GM21825 (cell line): ENCODE results near the gene SMIM33.
"Not testable (repeated sequence)": the region's sequence is repeated elsewhere in the genome, so short reads cannot be mapped to it uniquely, and the experiment has no call there.

Experiments used
- ATAC-seq: cut with Tn5 transposase; IDR thresholded peaks from one replicate; pipeline ENCODE4 v1.9.1; 2021; ENCODE audit warnings: mild to moderate bottlenecking, moderate library complexity; ENCODE audit not compliant: unreplicated experiment

SMIM33 gene

DNA sequence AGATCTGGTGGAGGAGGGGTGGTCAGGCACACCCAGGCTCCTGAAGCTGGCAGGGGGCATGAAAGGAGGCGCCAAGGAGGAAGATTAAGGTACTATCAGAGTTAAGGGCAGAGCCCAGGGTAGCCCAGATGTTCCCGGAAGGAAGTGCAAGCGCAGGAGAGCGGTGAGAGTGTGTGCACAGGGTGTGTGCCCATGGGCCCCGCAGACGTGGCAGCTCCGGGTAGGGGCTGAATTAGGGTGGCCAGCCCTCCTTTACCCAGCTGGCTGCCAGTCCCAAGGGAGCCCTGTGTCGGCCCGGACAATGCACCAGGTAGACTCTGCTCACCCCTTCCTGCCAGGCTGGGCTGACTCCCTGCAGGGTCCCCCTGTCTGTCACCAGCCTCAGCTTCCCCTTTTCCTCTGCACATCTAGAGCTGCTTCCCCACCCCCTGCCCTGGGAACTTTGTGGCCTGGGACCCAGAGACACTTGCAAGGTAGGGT lies at the start of gene SMIM33:
SMIM33 (plus strand) TSS at position 184 of the 480 bp plus-strand sequence; CDS start at position 302, 118 bp downstream.
- ATAC-seq, result no peak

DNA sequence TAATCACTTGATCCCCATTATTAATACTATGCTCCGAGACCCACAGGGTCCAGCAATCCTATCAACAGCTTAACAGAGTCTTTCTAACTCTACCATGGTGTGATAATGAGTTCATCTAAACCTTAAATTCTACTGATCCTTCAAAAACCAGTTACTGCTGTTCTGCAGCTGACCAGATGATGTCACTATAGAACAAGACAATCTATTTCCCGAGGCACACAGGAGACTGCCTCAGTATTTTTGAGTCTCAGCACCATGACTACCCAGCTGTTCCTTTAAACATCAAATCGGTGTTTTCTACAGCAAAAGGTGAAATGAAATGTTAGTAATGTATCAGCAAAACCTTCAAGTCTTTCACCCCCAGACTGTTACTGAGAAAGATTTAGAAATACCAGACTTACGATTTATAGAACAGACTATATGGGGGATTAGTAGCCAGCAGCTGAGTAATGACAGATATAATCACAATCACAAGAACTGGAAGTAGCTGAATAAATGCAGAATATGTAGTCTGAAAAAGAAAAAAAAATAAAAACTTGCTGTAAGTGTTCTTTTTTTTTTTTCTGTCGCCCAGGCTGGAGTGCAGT lies 48.4 kb upstream of the SMIM33 start:
- ATAC-seq, result no peak

DNA sequence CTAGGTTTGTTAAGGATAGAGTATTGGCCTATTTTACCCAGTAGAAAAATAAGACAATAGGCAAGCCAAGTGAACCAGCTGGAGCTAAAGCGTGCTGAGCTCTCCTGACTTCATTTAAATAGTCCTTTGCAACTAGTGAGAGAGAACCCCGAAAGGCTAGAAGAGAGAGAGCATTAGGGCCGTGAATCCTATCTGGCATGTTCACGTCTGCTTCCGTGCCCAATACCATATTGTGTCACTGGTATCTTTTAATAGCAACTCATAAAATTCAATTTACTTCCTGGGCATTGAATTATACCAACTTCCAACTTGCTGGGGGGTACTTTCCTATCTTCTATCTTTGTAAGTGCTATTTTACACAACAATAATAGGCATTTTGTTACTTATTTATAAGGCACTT lies 45.3 kb upstream of the SMIM33 start:
- no peak for ATAC-seq

DNA sequence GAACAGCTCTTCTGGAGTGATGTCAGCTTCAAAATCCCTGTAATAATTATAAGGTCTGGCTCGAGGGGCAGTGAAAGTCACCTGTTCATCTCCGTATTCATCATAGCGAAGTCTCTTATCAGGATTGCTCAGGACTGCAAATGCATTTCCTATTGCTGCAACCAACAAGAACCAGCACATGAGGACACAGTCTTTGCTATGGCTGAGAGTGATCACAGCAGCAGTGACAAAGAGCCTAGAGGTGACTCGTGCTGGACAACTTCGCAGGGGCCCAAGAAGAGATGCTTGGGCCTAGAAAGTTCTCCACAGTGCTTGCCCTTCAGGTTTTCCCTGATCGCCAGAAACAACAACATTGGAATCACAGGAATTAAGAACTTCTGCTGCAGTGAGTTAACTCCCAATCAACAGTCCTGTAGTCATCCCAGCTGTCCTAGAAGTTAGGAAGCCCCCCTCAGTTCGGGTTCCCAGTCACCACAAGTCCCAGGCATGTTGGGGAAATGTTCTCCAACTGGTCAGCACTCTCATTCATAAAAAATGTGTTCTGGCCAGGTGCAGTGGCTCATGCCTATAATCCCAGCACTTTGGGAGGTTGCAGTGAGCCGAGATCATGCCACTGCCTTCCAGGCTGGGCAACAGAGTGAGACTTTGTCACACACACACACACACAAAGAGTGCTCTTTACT lies 44.5 kb upstream of the SMIM33 start:
- no peak for ATAC-seq

DNA sequence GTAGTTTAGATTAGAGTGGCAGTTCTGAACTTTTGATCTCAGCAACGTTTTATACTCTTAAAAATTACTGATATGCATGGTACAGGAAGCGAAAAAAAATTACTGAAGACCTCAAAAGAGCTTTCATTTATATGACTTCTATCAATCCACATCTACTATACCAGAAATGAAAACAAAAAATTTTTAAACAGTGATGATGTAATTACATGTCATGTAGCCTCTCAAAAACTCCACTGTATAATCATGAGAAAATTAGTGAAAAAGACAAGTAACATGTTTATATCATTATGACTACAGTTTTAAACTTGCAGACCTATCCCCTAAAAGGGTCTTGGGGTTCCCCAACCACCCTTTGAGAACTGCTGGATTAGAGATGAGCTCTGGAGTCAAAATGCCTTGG lies 40.8 kb upstream of the SMIM33 start:
- no peak for ATAC-seq

DNA sequence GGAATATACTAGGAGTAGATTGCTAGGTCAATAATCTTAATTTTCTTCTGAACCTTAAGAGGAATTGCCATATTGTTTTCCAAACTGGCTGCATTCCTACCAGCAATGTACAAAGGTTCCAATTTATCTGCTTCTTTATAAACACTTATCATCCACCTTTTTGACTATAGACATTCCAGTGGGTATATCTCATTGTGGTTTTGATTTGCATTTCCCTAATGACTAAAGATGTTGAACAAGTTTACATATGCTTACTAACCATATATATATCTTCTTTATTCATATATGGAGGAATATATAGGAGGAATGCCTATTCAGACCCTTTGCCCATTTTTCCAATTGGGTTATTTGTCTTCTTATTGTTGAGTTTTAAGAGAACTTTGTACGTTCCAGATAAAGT lies 39.1 kb upstream of the SMIM33 start:
- ATAC-seq, result no peak

DNA sequence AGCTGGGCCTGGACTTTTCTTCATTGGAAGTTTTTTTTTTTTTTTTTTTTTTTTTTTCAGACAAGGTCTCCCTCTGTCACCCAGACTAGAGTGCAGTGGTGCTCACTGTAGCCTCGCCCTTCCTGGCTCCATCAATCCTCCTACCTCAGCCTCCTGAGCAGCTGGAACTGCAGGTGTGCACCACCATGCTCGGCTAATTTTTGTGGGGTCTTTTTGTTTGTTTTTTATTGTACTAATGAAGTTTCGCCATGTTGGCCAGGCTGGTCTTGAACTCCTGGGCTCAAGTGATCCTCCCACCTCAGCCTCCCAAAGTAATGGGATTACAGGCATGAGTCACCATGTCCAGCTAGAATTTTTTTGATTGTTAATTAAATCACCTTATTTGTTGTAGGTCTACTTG lies 35.1 kb upstream of the SMIM33 start:
- ATAC-seq, result no peak

DNA sequence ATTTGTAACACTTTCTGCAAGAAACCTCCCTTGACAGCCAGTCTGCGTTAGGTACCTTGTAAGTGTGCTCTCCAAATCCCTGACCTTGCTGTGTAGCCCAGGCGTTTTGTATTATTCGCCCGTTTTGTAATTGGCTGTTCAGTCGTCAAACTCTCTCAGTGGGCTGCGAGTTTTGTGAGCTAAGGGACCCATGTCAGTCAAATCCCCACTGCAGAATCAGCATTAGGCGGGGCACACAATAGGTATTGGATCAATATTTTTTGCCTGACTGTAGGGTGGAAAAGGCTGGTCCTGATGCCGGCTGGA lies 32.1 kb upstream of the SMIM33 start:
- ATAC-seq, result no peak

DNA sequence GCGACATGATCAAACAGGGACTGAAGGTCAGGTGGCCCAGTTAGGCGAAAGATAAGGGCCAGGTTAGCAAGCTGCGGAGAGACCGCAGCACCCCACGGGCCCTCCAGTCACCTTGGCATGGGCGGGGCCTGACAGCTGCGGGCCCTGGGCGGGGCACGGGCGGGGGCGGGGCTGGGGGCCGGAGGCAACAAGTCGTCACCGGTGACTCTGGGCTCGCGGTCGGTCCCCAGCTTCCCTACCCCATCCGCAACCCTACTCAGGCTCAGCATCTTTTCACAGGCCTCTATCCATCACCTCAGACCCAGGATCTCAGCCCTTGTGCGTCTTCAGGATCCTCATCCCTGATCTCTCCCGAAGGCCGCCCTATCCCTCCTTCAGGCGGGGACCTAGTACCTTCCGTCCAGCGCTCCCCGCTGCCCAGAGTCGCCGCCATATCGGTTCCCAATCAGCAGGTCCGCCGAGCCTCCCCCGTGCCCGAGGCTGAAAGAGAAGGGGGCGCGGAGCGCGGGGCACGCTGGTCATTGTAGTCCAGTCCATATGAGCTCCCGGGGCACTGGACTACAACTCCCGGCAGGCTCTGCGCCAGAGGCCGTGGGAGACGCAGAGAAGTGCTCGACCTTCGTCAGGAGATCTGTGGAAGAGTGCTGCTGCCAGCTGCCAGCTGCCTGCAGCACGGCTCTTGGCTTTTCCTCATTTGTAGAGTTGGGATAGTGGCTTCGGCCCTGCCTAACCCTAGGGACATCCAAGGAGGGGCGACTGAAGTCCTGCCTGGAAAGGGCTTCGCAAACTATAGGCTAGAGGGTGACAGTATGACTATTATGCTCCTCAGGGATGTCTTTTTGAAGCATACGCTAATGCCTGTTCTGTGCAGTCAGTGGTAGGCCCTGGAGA lies 31.5 kb upstream of the SMIM33 start, which contains the start of gene DNAJC18:
DNAJC18 (minus strand) TSS at position 513 of the 891 bp plus-strand sequence; CDS start at position 433, 80 bp downstream.
- ATAC-seq, result peak; percentile 88

DNA sequence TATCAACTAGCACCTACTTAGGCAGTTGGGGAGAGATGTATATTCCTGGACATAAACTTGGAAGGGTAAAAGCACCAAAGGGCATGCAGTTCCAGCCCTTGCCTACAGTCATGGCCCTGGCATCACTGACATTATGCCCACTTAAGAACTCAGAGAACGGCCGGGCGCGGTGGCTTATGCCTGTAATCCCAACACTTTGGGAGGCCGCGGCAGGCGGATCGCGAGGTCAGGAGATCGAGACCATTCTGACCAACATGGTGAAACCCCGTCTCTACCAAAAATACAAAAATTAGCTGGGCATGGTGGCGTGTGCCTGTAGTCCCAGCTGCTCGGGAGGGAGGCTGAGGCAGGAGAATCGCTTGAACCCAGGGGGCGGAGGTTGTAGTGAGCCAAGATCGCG lies 30.4 kb upstream of the SMIM33 start:
- ATAC-seq, result not testable (repeated sequence)

DNA sequence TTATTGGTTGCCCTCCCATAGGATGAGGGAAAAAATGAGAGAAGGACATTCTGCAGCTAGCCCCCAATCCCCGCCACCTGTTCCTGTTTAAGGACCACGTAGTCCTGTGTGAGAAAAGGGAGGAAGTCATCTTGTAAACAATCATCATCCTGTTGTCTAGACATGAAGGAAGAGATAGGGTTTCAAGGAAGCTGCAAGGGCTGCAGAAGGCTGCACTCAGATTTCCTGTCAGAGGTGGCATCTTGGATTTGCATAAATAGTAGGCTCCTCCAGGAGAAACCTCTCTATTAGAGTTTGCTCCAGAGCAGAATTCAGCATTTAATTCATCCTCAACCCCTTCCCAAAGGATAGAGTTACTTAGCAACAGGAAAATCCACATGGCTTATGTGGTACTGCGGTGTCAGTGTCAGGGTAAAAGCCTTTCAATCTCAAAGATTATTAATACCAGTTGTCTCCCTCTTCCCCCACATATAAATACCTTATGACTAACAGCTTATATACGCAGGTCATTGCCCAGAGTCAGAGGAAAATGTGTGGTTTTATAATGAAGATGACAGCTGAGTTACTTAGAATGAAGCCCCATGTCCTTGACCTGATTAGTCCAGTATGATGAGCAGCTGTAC lies 26.9 kb upstream of the SMIM33 start:
- ATAC-seq, result no peak

DNA sequence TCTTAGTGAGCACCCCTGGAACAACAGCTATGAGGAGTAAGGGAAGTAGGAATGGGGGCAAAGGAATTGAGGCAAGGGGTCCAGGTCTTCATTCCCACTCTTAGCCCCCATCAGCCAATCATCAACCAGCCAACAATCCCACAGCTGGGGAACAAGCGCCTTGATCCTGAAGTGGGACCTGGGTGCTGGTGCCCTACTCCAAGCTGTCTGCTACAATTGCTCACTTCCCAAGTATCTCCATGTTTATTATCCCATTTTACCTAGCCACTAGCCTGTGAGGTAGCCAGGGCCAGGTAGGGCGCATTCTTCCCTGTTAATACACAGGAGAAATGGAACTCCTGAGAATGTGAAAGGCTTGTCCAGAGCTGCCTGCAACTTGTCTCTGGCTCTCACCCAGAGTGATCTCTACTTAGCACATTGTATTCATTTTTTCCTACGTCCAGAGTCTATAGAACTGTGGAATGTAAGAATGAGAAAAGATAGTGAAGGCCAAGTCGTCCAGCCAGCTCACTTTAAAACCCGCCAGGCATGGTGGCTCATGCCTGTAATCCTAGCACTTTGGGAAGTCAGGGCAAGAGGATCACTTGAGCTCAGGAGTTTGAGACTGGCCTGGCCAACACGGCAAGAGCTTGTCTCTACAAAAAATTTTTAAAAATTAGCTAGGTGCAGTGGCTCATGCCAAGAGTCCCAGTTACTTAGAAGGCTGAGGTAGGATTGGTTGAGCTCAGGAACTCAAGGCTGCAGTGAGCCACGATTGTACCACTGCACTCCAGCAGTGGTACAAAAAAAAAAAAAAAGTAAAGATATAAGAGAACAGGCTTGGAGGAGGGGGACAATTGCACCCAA lies 25.3 kb upstream of the SMIM33 start:
- ATAC-seq, result no peak

DNA sequence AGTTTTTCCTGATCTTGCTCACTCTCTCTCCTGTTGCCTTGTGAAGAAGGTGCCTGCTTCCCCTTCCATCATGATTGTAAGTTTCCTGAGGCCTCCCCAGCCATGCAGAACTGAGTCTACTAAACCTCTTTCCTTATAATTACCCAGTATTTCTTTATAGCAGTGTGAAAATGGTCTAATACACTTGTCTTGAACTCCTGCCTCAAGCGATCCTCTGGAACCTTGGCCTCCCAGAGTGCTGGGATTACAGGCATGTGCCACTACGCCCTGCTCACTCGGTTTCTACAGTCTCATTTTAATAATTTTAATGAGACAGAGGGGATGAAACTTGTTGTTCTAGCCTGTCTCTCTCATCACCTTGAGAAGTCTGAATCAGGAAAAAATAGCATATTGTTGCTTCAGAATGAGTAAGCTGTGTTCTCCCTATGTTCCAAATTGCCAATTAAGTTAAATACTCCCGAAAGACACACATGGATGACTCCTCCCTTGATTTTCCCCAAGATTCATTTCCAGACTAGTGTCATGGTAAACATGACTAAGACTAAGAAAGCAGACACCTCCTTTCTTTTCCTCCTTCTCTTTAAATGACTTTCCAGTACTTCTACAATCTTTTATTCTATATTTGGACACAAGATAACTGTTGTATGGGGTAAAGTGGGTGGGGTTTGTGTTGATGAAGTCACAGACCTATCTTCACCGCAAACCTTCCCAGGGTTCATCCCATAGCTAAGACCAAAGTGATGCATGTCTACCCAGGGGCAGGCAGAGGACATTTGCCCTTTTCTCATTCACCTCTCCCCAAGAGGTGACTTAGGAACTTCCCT lies 23.6 kb upstream of the SMIM33 start:
- peak; percentile 66 for ATAC-seq

DNA sequence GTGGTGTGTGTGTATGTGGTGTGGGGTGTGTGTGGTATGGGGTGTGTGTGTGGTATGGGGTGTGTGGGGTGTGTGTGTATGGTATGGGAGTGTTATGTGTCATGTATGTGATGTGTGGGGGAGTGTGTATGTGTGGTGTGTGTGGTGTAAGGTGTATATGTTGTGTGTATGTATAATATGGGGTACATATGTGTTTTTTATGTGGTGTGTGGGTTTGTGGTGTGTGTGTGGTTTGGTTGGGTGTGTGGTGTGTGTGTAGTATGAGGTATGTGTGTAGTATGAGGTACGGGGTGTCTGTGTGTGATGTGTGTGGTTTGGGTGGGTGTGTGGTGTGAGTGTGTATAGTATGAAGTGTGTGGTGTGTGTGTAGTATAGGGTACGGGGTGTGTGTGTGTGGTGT lies 19.6 kb upstream of the SMIM33 start:
- no peak for ATAC-seq

DNA sequence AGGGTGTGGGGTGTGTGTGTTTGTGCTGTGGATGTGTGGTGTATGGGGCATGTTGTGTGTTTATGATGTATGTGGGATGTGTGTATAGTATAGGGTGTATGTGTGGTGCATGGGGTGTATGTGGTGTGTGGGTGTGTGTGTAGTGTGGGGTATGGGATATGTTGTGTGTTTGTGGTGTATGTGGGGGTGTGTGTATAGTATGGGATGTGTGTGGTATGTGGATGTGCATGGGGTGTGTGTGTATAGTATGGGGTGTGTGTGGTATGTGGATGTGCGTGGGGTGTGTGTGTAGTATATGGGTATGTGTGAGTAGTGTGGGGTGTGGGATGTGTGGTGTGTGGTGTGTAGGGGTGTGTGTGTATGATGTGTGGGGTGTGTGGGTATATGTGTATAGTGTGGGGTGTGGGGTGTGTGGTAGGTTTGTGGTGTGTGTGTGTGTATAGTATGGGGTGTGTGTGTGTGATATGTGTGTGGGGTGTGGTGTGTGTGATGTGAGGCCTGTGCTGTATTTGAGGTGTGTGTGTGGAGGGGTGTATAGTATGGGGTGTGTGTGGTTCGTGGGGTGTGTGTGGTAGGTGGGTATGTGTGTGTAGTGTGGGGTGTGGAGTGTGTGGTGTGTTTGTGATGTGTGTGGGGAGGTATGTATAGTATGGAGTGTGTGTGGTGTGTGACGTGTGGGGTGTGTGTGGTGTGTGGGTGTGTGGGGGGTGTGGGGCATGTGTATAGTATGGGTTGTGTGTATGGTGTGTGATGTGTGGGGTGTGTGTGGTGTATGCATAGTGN lies 18.7 kb upstream of the SMIM33 start:
- no peak for ATAC-seq

DNA sequence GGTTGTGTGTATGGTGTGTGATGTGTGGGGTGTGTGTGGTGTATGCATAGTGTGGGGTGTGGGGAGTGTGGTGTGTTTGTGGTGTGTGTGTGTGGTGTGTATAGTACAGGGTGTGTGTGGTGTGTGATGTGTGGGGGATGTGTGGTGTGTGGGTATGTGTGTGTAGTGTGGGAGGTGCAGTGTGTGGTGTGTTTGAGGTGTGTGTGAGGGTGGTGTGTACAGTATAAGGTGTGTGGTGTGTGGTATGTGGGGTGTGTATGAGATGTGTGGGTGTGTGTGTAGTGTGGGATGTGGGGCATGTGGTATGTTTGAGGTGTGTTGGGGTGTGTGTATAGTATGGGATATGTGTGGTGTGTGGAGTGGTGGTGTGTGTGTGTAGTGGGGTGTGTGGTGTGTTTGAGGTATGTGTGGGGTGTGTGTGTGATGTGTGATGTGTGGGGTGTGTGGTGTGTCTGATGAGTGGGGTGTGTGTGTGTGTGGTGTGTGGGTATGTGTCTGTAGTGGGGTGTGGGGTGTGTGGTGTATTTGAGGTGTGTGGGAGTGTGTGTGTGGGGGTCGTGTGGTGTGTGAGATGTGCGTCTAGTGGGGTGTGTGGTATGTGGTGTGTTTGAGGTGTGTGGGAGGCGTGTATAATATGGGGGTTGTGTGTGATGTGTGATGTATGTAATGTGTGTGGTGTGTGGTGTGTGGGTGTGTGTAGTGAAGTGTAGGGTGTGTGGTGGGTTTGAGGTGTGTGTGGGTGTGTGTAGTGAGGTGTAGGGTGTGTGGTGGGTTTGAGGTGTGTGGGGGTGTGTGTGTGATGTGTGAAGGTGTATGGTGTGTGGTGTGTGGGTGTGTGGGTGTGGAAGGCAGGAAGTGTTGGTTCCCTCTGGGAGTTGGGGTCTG lies 16.9 kb upstream of the SMIM33 start:
- ATAC-seq, result no peak

DNA sequence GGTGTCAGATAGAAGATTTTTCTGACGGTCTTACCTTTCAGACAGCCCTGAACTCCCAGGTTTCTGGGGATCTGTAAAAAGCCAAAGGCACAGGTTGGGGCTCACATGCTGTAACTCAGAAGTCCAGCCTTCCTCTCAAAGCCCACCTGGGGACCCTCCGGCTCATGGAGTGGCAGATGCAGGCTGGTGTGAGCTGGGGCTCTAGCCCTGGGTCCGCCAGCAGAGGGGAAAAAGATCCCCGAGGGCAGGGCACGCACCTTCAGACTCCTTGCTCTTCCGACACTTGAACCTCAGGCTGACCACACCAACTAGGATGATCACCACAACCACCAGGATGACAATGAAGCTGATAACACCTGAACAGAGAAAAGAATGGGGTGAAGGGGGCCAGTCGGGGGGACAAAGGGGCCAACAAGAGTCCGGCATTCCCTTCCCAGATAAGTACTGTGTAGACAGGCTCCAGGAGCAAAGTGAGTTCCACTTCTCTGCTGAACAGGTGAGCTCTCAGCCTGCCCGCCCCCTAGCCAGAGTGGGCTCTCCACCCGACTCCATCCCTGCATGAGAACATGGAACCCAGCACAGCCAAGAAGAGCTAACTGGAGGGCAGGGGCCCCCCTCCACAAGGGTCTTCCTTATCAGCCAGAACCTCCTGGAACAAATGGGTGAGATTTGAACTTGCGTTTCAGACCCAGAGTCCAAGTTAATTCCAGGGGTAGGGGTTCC lies 16.1 kb upstream of the SMIM33 start:
- ATAC-seq, result no peak
